HuH-7.5 (cell line): ENCODE measurements around the gene FUT8.

Experiments used
- DNase-seq: peaks from one replicate; pipeline ENCODE4 v3.0.0; 2011; ENCODE audit warnings: low spot score

The FUT8 gene

GRCh38 chr14:65495196-65495595 is 82.7 kb downstream of the FUT8 start:
- DNase-seq = no peak

- no peak for DNase-seq
Measured at GRCh38 chr14:65496178-65496993, 83.9 kb downstream of the FUT8 start.

GRCh38 chr14:65499138-65499537 is 86.6 kb downstream of the FUT8 start:
- no peak for DNase-seq

GRCh38 chr14:65500075-65500474 is 87.5 kb downstream of the FUT8 start:
- DNase-seq = no peak

GRCh38 chr14:65501328-65501727 is 88.8 kb downstream of the FUT8 start:
- no peak for DNase-seq

- DNase-seq = no peak
Measured at GRCh38 chr14:65502676-65503124, 90.2 kb downstream of the FUT8 start.

GRCh38 chr14:65503771-65504170 is 91.2 kb downstream of the FUT8 start:
- DNase-seq = no peak

- no peak for DNase-seq
Measured at GRCh38 chr14:65506801-65507200, 94.3 kb downstream of the FUT8 start.

- DNase-seq = no peak
Measured at GRCh38 chr14:65509842-65510241, 97.3 kb downstream of the FUT8 start.

GRCh38 chr14:65513671-65514070 is 101.1 kb downstream of the FUT8 start:
- DNase-seq = no peak

- no peak for DNase-seq
Measured at GRCh38 chr14:65517635-65518542, 105.4 kb downstream of the FUT8 start.

GRCh38 chr14:65528069-65528468 is 115.5 kb downstream of the FUT8 start:
- no peak for DNase-seq

GRCh38 chr14:65531148-65531547 is 118.6 kb downstream of the FUT8 start:
- DNase-seq = no peak

GRCh38 chr14:65533736-65534404 is 121.3 kb downstream of the FUT8 start:
- no peak for DNase-seq

GRCh38 chr14:65536781-65537423 is 124.4 kb downstream of the FUT8 start:
- no peak for DNase-seq

- no peak for DNase-seq
Measured at GRCh38 chr14:65548878-65549277, 136.3 kb downstream of the FUT8 start.

- DNase-seq = no peak
Measured at GRCh38 chr14:65549429-65549828, 136.9 kb downstream of the FUT8 start.

- DNase-seq = no peak
Measured at GRCh38 chr14:65550779-65551643, 138.5 kb downstream of the FUT8 start.

- no peak for DNase-seq
Measured at GRCh38 chr14:65552724-65553123, 140.2 kb downstream of the FUT8 start.

- DNase-seq = no peak
Measured at GRCh38 chr14:65554837-65555236, 142.3 kb downstream of the FUT8 start.

GRCh38 chr14:65555358-65555757 is 142.8 kb downstream of the FUT8 start:
- no peak for DNase-seq
